Thymus (tissue), 11 donors: ENCODE results near the gene CTNNA3. TPM values are rescaled to one million over a fixed set of nuclear protein-coding genes. Genes with fewer than 3 reads are reported as not detected.
"Not testable (repeated sequence)": the region's sequence is repeated elsewhere in the genome, so short reads cannot be mapped to it uniquely, and the experiment has no call there.

Experiments used
- DNase-seq, 9 donors: peaks; one replicate each; pipeline ENCODE4 v3.0.0-alpha.2; 2013; ENCODE audit warnings: low spot score in 9 of 9, low read depth in 6 of 9, missing footprints in 1 of 9
- H3K27ac ChIP-seq, 2 donors: one replicate each; pipeline ENCODE4 v1.5.1; 2013; ENCODE audit warnings: control low read depth in 1 of 2, low read depth in 1 of 2, low read length in 1 of 2, mild to moderate bottlenecking in 1 of 2, moderate library complexity in 1 of 2
- H3K27me3 ChIP-seq, 2 donors: one replicate each; pipeline ENCODE4 v1.5.1; 2013; ENCODE audit warnings: low read length in 1 of 2; ENCODE audit not compliant: control insufficient read depth in 2 of 2, insufficient read depth in 1 of 2
- H3K36me3 ChIP-seq, 2 donors: one replicate each; pipeline ENCODE4 v1.5.1; 2013; ENCODE audit warnings: low read length in 1 of 2, mild to moderate bottlenecking in 1 of 2, moderate library complexity in 1 of 2; ENCODE audit not compliant: control insufficient read depth in 2 of 2, insufficient read depth in 2 of 2
- H3K4me1 ChIP-seq, 2 donors: one replicate each; pipeline ENCODE4 v1.5.1; 2013; ENCODE audit warnings: low read length in 2 of 2; ENCODE audit not compliant: control insufficient read depth in 2 of 2, insufficient read depth in 2 of 2
- H3K4me3 ChIP-seq, 2 donors: one replicate each; pipeline ENCODE4 v1.5.1; 2013; ENCODE audit warnings: low read length in 2 of 2, control low read depth in 1 of 2, mild to moderate bottlenecking in 1 of 2
- H3K9me3 ChIP-seq, 2 donors: one replicate each; pipeline ENCODE4 v1.5.1; 2013; ENCODE audit warnings: low read length in 1 of 2, mild to moderate bottlenecking in 1 of 2; ENCODE audit not compliant: control insufficient read depth in 2 of 2, insufficient read depth in 1 of 2
- WGBS: extraction: QIAGEN DNeasy Blood & Tissue Kit; methylation state at CpG from one replicate; pipeline ENCODE4 v1.1.7; 2013; 5-methylcytosine and 5-hydroxymethylcytosine counted together
- polyA plus RNA-seq: library from polyadenylated mRNA; stranded (reverse); fragments of 200-250 nt; gene quantifications from one replicate; pipeline ENCODE4 v1.2.3, GENCODE V29; 2013
- total RNA-seq: library from RNA; stranded (reverse); fragments of 120-200 nt; gene quantifications from one replicate; pipeline ENCODE4 v1.2.4, GENCODE V29; 2013
- donor health status: healthy.

The CTNNA3 gene
- total and polyA plus RNA-seq, 2 donors = 0.27 to 0.28 TPM

- Histone ChIP-seq H3K36me3 (no peaks in the 10 kb centered on the region), H3K4me1 (no peaks in the 10 kb centered on the region), H3K27me3 (no peaks in the 10 kb centered on the region), H3K4me3 (no peak overlapping the region), H3K27ac (no peak overlapping the region), H3K9me3 (no peaks in the 10 kb centered on the region)
- WGBS = 76% methylated on average over 3 of the region's 3 CpGs
- DNase-seq = no peak
These were observed 1317.7 kb downstream of the CTNNA3 start for GRCh38 chr10:66378117-66378876.

DNA sequence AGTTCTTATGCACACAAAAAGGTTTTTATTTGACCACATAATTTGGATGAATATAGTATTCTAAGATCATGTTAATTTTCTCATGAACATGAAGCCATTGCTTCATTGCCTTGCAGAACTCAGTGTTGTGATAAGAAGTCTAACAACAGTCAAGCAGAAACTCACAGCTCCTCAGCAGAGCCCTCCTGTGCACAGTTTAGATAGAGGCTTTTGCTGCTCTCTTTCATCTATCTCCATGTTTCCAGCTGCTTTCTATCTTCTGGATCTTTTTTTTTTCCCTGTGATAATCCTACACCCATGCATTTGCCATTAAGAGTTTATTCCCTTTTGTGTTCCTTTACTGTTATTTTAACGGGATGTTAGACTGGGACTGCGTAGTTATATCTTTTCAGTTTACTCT lies 1327.8 kb downstream of the CTNNA3 start:
- Histone ChIP-seq H3K9me3 (no peaks in the 10 kb centered on the region), H3K4me1 (no peaks in the 10 kb centered on the region), H3K27me3 (no peaks in the 10 kb centered on the region), H3K27ac (no peak overlapping the region), H3K4me3 (no peak overlapping the region), H3K36me3 (no peaks in the 10 kb centered on the region)
- no peak for DNase-seq
- WGBS = 97% methylated on average over 2 of the region's 2 CpGs

DNA sequence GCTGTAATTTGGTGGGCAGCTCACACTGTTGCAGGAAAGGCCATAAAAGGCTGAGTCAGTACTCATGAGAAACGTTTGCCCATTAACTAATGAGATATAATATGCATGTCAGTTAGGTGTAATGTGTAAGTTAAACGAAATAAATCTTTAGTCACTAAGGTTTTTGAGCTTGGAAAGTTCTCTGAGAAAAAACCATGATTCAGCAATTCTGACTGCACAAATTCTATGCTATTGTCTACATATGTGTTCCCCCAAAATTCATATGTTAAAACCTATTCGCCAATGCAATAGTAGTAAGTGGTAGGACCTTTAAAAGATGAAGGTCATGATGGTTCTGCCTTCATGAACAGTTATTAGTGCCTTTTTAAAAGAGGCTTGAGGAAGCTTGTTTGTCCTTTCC lies 1329.8 kb downstream of the CTNNA3 start:
- no peaks in the 10 kb centered on the region for H3K9me3 ChIP-seq
- no peaks in the 10 kb centered on the region for H3K4me1 ChIP-seq
- WGBS = 61% methylated on average over 3 of the region's 3 CpGs
- H3K4me3 ChIP-seq = no peak overlapping the region
- DNase-seq = no peak
- no peak overlapping the region for H3K27ac ChIP-seq
- H3K36me3 ChIP-seq = no peaks in the 10 kb centered on the region
- H3K27me3 ChIP-seq = no peaks in the 10 kb centered on the region

GRCh38 chr10:66365686-66366085 lies 1330.3 kb downstream of the CTNNA3 start:
- H3K27me3 ChIP-seq = no peaks in the 10 kb centered on the region
- no peak for DNase-seq
- no peak overlapping the region for H3K27ac ChIP-seq
- 49% methylated on average over 2 of the region's 2 CpGs for WGBS
- no peaks in the 10 kb centered on the region for H3K4me1 ChIP-seq
- H3K36me3 ChIP-seq = no peaks in the 10 kb centered on the region
- H3K9me3 ChIP-seq = no peaks in the 10 kb centered on the region
- no peak overlapping the region for H3K4me3 ChIP-seq

- H3K9me3 ChIP-seq = no peaks in the 10 kb centered on the region
- H3K36me3 ChIP-seq = no peaks in the 10 kb centered on the region
- H3K27me3 ChIP-seq = no peaks in the 10 kb centered on the region
- DNase-seq = no peak
- no peaks in the 10 kb centered on the region for H3K4me1 ChIP-seq
- no peak overlapping the region for H3K27ac ChIP-seq
- 88% methylated on average over 3 of the region's 3 CpGs for WGBS
- H3K4me3 ChIP-seq = no peak overlapping the region
These were observed 1333.5 kb downstream of the CTNNA3 start for GRCh38 chr10:66362522-66362921.

DNA sequence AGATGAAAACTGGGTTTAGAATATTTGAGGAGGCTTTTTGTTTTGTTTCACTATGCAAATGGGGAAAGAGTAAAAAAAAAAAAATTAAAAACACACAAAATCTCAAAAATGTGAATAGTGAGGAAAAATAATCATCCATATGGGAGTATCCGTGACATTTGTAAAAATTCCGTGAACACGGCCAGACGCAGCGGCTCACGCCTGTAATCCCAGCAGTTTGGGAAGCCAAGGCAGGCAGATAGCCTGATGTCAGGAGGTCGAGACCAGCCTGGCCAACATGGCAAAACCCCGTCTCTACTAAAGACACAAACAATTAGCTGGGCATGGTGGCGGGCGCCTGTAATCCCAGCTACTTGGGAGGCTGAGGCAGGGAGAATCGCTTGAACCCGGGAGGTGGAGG lies 1342.2 kb downstream of the CTNNA3 start:
- 92% methylated on average over 12 of the region's 12 CpGs for WGBS
- not testable (repeated sequence) for H3K27ac ChIP-seq, H3K9me3 ChIP-seq, H3K27me3 ChIP-seq, H3K36me3 ChIP-seq, H3K4me3 ChIP-seq, DNase-seq, H3K4me1 ChIP-seq

- Histone ChIP-seq H3K27ac (no peak overlapping the region), H3K36me3 (no peaks in the 10 kb centered on the region), H3K27me3 (no peaks in the 10 kb centered on the region), H3K4me3 (no peak overlapping the region), H3K9me3 (no peaks in the 10 kb centered on the region), H3K4me1 (no peaks in the 10 kb centered on the region)
- DNase-seq = no peak
- WGBS = 73% methylated on average over 3 of the region's 3 CpGs
These were observed 1342.6 kb downstream of the CTNNA3 start for GRCh38 chr10:66353422-66353821.

DNA sequence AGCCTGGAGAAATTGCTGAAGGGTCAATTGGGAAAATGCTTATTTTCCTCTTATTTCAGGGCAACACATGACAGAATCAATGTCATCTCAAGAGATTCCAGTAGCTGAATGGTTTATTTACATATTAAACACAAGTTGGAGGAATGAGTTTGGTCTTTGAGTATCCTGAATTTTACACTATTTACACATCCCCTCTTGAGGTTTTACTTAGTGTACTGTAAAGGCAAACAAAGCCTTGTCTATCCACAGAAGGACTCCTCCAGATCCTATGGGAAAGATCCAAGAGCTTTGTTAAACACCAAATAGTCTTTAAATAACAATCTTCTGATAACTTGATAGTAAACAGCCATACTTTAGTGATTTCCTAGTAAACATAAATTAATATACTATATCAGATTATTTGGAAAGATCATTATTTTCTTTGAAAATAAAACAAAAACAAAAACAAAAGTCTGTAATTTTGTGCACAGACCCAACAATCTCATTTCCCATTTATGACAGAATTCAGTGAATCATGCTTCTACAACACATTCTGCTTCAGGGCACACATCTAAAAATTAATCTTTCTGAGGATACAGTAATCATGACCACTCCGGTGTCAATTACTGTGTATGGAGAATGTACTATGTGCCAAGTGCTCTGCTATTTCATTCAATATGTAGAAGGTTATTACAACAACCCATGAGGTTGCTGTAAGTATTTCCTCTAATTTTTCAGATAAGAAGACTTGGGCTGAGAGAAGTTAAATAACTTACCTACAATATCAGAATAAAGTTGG lies 1345.2 kb downstream of the CTNNA3 start:
- H3K36me3 ChIP-seq = no peaks in the 10 kb centered on the region
- H3K27me3 ChIP-seq = no peaks in the 10 kb centered on the region
- WGBS = 91% methylated on average over 1 of the region's 1 CpG
- no peak overlapping the region for H3K4me3 ChIP-seq
- H3K27ac ChIP-seq = no peak overlapping the region
- no peak for DNase-seq
- H3K9me3 ChIP-seq = no peaks in the 10 kb centered on the region
- H3K4me1 ChIP-seq = no peaks in the 10 kb centered on the region

DNA sequence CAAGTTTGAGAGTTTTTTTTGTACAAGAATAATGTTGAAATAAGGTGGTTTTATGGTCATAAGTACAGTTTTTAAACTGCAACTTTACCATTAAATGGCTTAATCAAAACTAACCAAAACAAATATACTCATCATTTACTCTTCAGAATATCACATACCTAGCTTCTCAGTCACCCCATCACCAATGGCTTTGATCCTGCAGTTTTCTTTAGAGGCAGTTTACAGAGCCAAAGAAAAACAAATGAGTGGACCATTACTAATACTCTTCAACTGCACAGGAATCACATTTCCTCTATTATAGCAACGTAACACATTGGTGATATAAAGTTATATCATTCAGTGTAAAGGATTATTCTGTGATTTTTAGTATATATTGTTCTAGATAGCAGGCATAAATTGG lies 1346.3 kb downstream of the CTNNA3 start:
- no peak for DNase-seq
- H3K27ac ChIP-seq = no peak overlapping the region
- WGBS = 73% methylated on average over 1 of the region's 1 CpG
- no peaks in the 10 kb centered on the region for H3K9me3 ChIP-seq
- H3K27me3 ChIP-seq = no peaks in the 10 kb centered on the region
- no peaks in the 10 kb centered on the region for H3K36me3 ChIP-seq
- no peaks in the 10 kb centered on the region for H3K4me1 ChIP-seq
- no peak overlapping the region for H3K4me3 ChIP-seq
